ENCODE data around the gene HDDC2. TPM values are rescaled to one million over a fixed set of nuclear protein-coding genes. Genes with fewer than 3 reads are reported as not detected.
"Not testable (repeated sequence)": the region's sequence is repeated elsewhere in the genome, so short reads cannot be mapped to it uniquely, and the experiment has no call there.

HDDC2 gene
- total RNA-seq, 2 experiments from 2014 or later = 75.1 to 119 TPM

GRCh38 chr6:125285936-125286335 lies 15.8 kb downstream of the HDDC2 start:
- no peak for TF ChIP-seq EZH2phosphoT487 (IDR thresholded peaks at IDR 0.05; ENCODE audit: borderline replicate concordance, low read depth, low read length)
- no peak for TF ChIP-seq CTCF (conservative IDR thresholded peaks at IDR 0.05; ENCODE audit: low read length)
- Histone ChIP-seq H3K79me2 (ENCODE audit: insufficient read depth, low read depth, low read length) (no peaks in the 10 kb centered on the region), H3K9me2 (ENCODE audit: insufficient read depth, low read length) (no peaks in the 10 kb centered on the region), H3K4me2 (ENCODE audit: low read length) (no peak overlapping the region), H3K27ac (ENCODE audit: low read depth, low read length, poor library complexity, severe bottlenecking) (no peak overlapping the region), H3K4me3 (ENCODE audit: low read depth, low read length, poor library complexity, severe bottlenecking) (no peak overlapping the region), H3K36me3 (ENCODE audit: insufficient read depth, low read length) (peaks cover 75% of the 10 kb centered on the region), H3K9me3 (ENCODE audit: low read length) (no peaks in the 10 kb centered on the region), H2AFZ (ENCODE audit: low read length) (no peak overlapping the region), H3K4me1 (ENCODE audit: insufficient read depth, low read length, poor library complexity, severe bottlenecking) (no peaks in the 10 kb centered on the region), H4K20me1 (ENCODE audit: insufficient read depth, low read length) (no peaks in the 10 kb centered on the region)
- no peak for DNase-seq (ENCODE audit: low spot score)
- no TSS peak for BruUV-seq (replicated peaks)
- ChIA-PET POLR2A (no interaction called here), CTCF (ENCODE audit: unreplicated experiment) (no interaction called here)
- intact Hi-C loops (cut with micrococcal nuclease; ENCODE audit: unreplicated experiment) = no loop called here

- Histone ChIP-seq H3K4me1 (ENCODE audit: insufficient read depth, low read length, poor library complexity, severe bottlenecking) (no peaks in the 10 kb centered on the region), H2AFZ (ENCODE audit: low read length) (no peak overlapping the region), H3K4me3 (ENCODE audit: low read depth, low read length, poor library complexity, severe bottlenecking) (no peak overlapping the region), H3K4me2 (ENCODE audit: low read length) (no peak overlapping the region), H4K20me1 (ENCODE audit: insufficient read depth, low read length) (no peaks in the 10 kb centered on the region), H3K36me3 (ENCODE audit: insufficient read depth, low read length) (peaks cover 75% of the 10 kb centered on the region), H3K9me2 (ENCODE audit: insufficient read depth, low read length) (no peaks in the 10 kb centered on the region), H3K79me2 (ENCODE audit: insufficient read depth, low read depth, low read length) (no peaks in the 10 kb centered on the region), H3K9me3 (ENCODE audit: low read length) (no peaks in the 10 kb centered on the region), H3K27ac (ENCODE audit: low read depth, low read length, poor library complexity, severe bottlenecking) (no peak overlapping the region)
- TF ChIP-seq EZH2phosphoT487 (IDR thresholded peaks at IDR 0.05; ENCODE audit: borderline replicate concordance, low read depth, low read length) (no peak), CTCF (conservative IDR thresholded peaks at IDR 0.05; ENCODE audit: low read length) (no peak)
- intact Hi-C loops (cut with micrococcal nuclease; ENCODE audit: unreplicated experiment) = no loop called here
- no peak for DNase-seq (ENCODE audit: low spot score)
- BruUV-seq (replicated peaks) = no TSS peak
- POLR2A ChIA-PET = no interaction called here
- CTCF ChIA-PET (ENCODE audit: unreplicated experiment) = no interaction called here
Observed at GRCh38 chr6:125285353-125285752, 16.4 kb downstream of the HDDC2 start.

GRCh38 chr6:125282470-125282869 lies 19.3 kb downstream of the HDDC2 start:
- DNase-seq (ENCODE audit: low spot score); H4K20me1 ChIP-seq (ENCODE audit: insufficient read depth, low read length); H3K4me3 ChIP-seq (ENCODE audit: low read depth, low read length, poor library complexity, severe bottlenecking); H3K27ac ChIP-seq (ENCODE audit: low read depth, low read length, poor library complexity, severe bottlenecking); H3K4me2 ChIP-seq (ENCODE audit: low read length); H3K79me2 ChIP-seq (ENCODE audit: insufficient read depth, low read depth, low read length); H2AFZ ChIP-seq (ENCODE audit: low read length); H3K9me3 ChIP-seq (ENCODE audit: low read length); intact Hi-C loops (cut with micrococcal nuclease; ENCODE audit: unreplicated experiment); BruUV-seq (replicated peaks); H3K9me2 ChIP-seq (ENCODE audit: insufficient read depth, low read length); CTCF ChIA-PET (ENCODE audit: unreplicated experiment); H3K4me1 ChIP-seq (ENCODE audit: insufficient read depth, low read length, poor library complexity, severe bottlenecking): not testable (repeated sequence)
- POLR2A ChIA-PET = interaction anchor here (0.6 to 1.0 kb wide), 3 partner anchors 58 to 1779 kb away, joined by 3 to 4 read pairs (median 3); no protein-coding TSS in a partner anchor
- H3K36me3 ChIP-seq (ENCODE audit: insufficient read depth, low read length) = peaks cover 77% of the 10 kb centered on the region

- H3K4me2 ChIP-seq (ENCODE audit: low read length); H3K9me2 ChIP-seq (ENCODE audit: insufficient read depth, low read length); DNase-seq (ENCODE audit: low spot score); H3K4me1 ChIP-seq (ENCODE audit: insufficient read depth, low read length, poor library complexity, severe bottlenecking); H4K20me1 ChIP-seq (ENCODE audit: insufficient read depth, low read length); H3K9me3 ChIP-seq (ENCODE audit: low read length); CTCF ChIA-PET (ENCODE audit: unreplicated experiment); H2AFZ ChIP-seq (ENCODE audit: low read length); H3K79me2 ChIP-seq (ENCODE audit: insufficient read depth, low read depth, low read length); intact Hi-C loops (cut with micrococcal nuclease; ENCODE audit: unreplicated experiment); H3K27ac ChIP-seq (ENCODE audit: low read depth, low read length, poor library complexity, severe bottlenecking); H3K4me3 ChIP-seq (ENCODE audit: low read depth, low read length, poor library complexity, severe bottlenecking); BruUV-seq (replicated peaks): not testable (repeated sequence)
- peaks cover 75% of the 10 kb centered on the region for H3K36me3 ChIP-seq (ENCODE audit: insufficient read depth, low read length)
- POLR2A ChIA-PET = interaction anchor here (0.6 to 1.1 kb wide), 2 partner anchors 12 to 1010 kb away, joined by 3 read pairs; no protein-coding TSS in a partner anchor
Observed at GRCh38 chr6:125280370-125281035, 21.3 kb downstream of the HDDC2 start.
